GM19467 (cell line): Measurements from ENCODE around the gene SIN3A.
A peak's percentile ranks its signal among the peaks of the same experiment; 100 is the strongest.
"Not testable (repeated sequence)": the region's sequence is repeated elsewhere in the genome, so short reads cannot be mapped to it uniquely, and the experiment has no call there.

Experiments
- ATAC-seq: cut with Tn5 transposase; IDR thresholded peaks from one replicate; pipeline ENCODE4 v1.9.1; 2021; ENCODE audit warnings: mild to moderate bottlenecking, moderate library complexity; ENCODE audit not compliant: unreplicated experiment

SIN3A gene

GRCh38 chr15:75383986-75384385 is 67.5 kb downstream of the SIN3A start:
- ATAC-seq: not testable (repeated sequence)

DNA sequence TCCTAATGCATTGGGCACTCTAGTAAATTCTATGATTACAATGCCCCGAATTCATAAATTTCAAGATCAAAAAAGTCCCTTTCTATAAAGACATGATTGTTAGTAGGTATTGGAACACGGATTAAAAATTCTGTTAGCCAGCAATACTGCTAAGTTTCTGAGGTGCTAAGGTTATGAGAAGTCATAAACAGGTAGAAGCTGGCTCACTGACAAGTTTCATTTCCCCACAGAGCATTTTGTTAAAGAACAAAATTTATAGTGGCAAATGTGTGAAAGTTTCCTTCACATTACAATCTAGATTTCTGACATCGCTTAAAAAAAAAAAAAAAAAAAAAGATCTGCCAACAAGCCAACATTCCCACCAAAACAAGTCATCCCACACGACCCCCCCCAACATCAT is 70.7 kb downstream of the SIN3A start:
- no peak for ATAC-seq

DNA sequence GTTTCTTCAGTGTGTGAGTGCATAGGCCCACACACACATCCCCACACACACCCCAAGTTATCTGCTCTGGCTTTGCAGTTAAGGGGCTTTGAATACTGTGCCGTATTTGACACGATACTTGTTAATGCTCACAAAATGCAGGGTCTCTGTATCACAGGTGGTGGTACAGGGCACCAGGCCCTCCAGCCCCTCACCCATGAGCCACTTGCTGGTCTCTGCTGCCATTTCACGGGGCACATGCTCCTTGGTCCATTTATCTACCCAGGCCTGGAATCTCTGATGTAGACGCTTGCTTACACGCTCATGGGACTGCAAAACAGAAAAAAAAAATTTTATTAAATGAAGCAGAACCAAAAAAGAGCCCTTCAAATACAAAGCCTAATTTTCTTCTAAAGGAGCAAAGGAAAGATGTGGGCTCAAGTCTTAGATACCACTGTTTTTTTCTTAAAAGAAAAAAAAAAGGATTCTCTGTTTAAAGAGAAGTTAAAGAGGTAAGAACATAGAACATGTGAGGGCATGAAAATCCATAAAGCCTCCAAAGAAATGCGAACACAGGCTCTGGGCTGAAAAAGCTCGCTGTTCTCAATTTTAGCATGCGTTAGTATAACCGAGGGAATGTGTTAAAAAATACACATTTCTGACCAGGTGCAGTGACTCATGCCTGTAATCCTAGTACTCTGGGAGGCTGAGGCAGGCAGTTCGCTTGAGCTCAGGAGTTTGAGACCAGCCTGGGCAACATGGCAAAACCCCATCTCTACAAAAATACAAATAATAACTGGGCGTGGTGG is 79.4 kb downstream of the SIN3A start:
- no peak for ATAC-seq

DNA sequence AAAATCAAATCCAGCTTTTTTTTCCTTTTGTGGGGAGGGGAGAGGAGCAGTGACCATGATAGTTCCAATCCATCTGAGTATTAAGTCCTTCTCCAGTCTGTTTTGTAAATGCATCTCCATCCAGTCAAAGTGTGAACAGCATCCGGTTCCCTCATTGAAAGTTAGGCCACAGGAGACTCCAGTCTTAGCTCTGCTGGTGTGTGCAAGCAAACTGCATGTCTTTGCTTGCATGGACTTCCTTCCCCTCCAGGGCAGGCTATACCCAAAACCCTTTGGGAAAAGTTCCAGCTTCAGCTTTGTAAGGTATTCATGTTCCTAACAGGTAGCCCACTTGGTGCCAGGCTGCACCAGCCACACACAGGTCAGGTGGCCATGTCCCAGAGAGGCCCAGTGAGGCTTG is 80.0 kb downstream of the SIN3A start:
- no peak for ATAC-seq

DNA sequence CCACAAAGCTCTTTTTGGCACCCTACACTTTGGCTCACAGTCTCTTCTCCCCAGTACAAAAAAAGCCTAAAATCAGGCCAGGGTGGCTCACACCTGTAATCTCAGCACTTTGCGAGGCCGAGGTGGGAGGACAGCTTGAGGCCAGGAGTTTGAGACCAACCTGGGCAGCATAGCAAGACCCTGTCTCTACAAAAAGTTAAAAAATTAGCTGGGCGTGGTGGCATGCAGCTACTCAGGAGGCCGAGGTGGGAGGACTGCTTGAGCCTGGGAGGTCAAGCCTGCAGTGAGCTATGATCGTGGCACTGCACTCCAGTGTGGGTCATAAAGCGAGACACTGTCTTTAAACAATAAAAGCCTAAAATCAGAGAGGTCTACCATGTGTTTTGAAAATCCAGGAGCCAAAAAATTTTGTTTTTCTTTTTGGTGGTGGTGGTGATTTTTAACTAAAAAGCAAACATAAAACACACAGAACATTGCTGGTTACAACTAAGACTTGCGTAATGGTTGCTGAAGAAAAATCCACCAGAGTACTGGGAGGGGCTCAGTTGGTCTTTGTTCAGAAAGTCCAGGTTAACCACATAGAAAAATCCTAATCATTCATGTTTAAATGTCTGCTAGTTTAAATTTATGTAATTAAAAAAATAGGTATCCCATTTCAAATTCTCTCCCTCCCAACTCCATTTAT is 81.5 kb downstream of the SIN3A start:
- ATAC-seq: no peak

DNA sequence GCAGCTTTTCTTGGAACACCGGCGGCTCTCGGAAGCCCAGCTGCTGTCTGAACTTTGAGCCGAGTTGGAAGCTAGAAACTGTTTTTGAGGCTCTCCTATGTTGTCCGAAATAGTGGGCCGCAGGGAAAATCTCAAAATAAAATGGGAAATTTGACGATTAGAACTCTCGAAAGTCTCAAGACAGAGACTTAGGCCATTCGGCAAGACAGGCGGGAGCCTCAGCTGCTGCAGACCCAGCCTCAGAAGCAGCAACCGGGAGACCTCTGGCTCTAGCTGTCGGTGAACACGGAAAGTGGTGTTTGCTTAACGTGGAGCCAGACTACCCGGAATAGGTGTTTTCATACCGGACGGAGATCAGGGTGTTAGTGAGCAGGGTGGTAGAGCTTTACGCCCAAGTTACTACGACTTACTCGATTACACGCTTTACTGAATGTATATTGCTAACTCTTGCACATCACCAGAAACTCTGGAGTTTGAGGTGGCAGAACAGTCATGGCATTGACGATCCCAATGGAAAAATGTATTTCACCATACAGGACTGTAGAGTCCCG is 82.7 kb downstream of the SIN3A start:
- ATAC-seq: no peak

- peak; percentile 85 for ATAC-seq
These were observed 83.4 kb downstream of the SIN3A start, which contains the start of gene MAN2C1 for GRCh38 chr15:75367913-75368688. Gene MAN2C1, minus strand, starts transcription at chr15:75368607. Its CDS starts 24 bp downstream, at chr15:75368583.

DNA sequence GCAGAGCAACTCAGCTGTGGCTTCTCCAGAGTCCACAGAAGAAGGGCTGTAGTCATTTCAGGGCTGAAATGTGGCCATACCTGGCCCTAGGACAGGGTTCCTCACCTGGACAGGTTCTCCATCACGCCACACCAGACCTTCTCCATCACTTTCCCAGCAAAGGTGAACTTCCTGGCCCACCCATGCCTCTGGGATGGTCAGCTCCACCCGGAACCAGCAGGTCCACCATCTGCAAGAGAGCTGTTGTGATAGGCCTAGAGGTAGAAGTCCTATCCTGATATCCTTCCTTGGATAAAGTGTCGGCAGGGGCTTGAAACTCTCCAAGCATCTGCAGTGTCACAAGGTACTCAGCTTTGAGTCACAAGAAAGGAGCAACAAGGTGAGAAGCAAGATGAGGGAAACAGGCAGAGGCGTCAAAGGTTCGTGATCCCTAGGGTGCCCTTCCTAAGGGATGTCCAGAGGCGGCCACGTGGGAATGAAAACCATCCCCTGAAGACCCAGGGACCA is 84.0 kb downstream of the SIN3A start:
- ATAC-seq: no peak

DNA sequence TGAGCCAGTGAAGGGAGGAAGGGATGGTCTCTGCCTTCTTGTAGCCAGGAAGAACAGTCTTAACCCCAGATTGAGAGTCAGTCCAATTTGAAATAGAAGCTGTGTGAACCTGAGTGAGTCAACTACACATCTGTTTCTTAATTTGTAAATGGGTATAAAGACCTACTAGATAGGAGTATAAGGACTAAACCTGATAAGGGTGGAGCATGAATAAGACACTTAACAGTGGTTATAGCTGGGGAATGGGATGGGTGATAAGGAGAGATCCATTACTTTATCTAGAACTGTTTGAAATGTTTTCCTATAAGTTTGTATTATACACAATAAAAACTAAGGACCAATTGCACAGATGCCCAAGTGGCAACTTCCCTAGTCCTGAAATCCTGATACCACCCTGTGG is 84.5 kb downstream of the SIN3A start:
- ATAC-seq: no peak

- ATAC-seq: no peak
These were observed 85.3 kb downstream of the SIN3A start for GRCh38 chr15:75366163-75366562.

- ATAC-seq: no peak
These were observed 86.6 kb downstream of the SIN3A start for GRCh38 chr15:75364881-75365280.

DNA sequence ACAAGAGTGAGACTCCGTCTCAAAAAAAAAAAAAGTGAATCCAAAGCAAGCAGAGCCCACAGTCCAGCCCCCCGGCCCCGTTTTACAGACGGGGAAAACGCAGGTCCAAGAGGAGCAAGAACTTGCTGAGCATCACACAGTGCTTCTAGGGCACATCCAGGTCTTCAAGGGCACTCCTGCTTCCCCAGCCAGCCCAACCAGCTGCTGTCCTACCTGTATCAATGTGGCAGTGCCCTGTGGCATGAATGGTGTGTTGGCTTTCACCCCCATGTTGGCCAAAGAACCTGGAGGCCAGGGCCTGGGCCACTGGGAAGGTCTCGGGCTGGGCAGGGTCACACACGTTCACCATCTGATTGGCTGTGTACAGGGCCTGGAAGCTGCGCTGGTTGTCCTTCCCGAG is 87.7 kb downstream of the SIN3A start:
- no peak for ATAC-seq

DNA sequence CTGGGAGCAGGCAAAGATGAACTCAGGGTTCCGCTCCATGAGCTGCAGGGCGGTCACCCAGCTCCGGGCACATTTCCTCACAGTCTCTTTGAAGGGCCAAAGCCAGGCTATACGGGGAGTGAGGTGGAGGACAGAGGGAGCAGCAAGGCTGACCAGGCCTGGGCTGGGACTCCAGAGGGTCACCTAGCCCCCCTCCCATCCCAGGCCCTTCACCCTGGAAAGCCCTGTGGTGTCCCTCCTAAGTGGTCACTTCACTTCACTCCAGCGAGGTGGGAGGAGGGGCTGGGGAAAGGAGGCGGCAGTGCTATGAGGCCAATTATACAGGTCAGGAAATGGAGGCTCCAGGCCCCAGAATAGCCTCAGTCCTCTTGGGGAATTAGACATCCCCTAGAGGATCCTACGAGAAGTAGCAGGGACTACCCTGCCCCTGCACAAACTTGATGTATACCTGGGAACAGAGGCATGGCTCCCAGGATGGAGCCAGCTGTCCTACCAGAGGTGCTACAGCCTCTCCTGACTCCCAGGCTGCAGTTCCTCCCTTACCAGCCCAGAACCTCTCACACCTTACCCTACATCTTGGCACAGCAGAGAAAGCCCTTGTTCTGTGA is 88.7 kb downstream of the SIN3A start:
- ATAC-seq: no peak

DNA sequence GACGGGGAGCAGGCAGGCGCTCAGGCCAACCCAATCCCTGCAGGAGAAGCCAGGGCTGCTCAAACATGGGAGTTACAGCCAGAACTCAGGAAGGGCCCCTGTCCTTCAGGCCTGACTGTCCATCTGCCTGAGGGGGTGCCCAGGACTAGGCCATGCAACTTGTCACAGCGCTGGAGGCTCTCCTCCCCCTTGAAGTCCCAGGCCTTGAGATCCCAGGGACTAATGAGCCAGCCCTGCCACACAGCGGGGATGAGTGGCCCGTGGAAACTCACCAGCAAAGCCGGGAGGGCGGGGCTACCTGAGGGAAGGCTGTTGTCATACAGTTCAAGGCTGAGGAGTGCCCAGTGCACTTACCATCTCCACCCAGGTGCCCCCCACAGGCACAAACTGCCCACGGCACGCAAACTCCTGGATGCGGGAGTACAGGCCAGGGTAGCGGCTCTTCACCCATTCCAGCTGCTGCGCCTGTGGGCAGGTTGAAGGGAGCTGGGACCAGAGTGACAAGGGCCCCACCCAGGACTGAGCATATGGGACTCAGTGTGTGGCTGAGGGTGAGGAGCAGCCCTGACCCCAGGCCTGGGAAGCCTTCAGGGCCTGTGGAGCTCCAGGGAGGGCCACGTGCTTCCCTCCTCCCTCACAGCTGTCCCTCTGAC is 89.4 kb downstream of the SIN3A start:
- no peak for ATAC-seq

- no peak for ATAC-seq
These were observed 90.0 kb downstream of the SIN3A start for GRCh38 chr15:75361361-75361988.

DNA sequence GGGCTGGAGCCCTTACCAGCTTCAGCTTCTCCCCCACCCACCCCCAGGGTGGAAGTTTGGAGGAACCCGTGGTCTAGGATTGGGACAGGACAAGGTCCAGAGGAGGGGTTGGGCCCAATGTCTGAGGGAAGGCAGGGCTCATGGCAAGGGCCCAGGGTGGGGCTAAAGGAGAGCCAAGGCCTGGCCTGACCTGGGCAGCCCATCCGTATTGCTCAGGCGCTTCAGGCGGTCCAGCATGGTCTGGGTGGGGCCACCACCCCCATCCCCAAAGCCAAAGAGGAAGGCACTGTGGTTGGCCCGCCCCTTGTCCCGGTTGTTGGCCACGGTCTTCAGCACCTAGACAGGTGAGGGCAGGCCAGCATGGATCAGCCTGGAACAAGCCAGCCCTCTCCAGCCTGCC is 90.6 kb downstream of the SIN3A start:
- ATAC-seq: no peak

- no peak for ATAC-seq
These were observed 91.1 kb downstream of the SIN3A start for GRCh38 chr15:75360391-75360790.

DNA sequence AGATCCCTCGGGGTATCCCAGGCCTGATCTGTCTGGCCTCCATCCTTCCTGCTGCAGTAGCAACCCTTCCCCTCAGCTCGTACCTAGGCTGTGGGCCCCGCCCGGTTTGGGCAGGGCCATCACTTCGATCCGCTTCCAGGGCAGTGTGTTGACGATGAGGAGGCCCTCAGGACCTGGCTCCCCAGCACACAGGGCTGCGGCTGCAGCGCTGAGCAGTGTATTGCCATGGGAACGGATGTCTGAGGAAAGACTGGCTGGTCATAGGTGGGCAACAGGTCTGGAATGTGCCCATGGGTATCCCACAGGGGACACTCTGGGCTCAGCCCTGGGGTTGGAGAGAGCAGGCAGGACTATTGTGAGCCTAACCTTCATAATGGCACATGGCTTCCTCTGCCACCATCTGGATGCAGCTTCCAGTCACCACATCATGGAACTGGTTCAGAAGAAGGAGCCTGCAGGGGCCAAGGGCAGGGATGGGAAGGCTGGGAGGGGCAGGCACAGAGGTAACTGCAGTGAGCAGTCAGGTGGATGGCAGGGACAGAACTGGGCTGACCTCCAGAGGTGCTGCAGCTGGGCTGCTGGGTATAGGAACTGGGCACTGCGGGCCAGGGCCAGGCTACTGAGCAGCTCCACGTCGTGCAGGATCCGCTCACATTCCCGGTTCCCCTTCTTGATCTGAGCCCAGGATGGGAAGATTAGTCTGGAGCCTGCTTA is 91.8 kb downstream of the SIN3A start:
- no peak for ATAC-seq
